HepG2 (cell line): ENCODE data around the gene ZNF888. TPM values are rescaled to one million over a fixed set of nuclear protein-coding genes. Genes with fewer than 3 reads are reported as not detected.
A peak's percentile ranks its signal among the peaks of the same experiment; 100 is the strongest.

Experiments
- ATF4 ChIP-seq, 2 experiments: fragments of 450-650 bp in 1 of 2; sonication (generic) in 1 of 2; formaldehyde crosslinking; IDR thresholded peaks; 2 replicates each; pipeline versions ENCODE4 v1.5.0 to v1.8.0; 2020 to 2022; ENCODE audit warnings: mild to moderate bottlenecking in 1 of 2, missing genetic modification reagents in 1 of 2
- CTCF ChIP-seq: sonication (generic); formaldehyde crosslinking; IDR thresholded peaks from 2 replicates; pipeline ENCODE4 v1.5.0; 2020; ENCODE audit warnings: mild to moderate bottlenecking, missing genetic modification reagents, moderate library complexity
- ELF1 ChIP-seq: sonication (generic); formaldehyde crosslinking; IDR thresholded peaks from 2 replicates; pipeline ENCODE4 v1.4.0; 2020; ENCODE audit warnings: missing genetic modification reagents
- GABPB1 ChIP-seq: IDR thresholded peaks from 2 replicates; pipeline ENCODE4 v1.6.1; 2016; ENCODE audit warnings: mild to moderate bottlenecking, missing genetic modification reagents, moderate library complexity, missing compliant biosample characterization
- KAT7 ChIP-seq: IDR thresholded peaks from 2 replicates; pipeline ENCODE4 v1.6.1; 2018; ENCODE audit warnings: borderline replicate concordance, missing compliant biosample characterization
- KMT2B ChIP-seq: IDR thresholded peaks from 2 replicates; pipeline ENCODE4 v1.6.1; 2016; ENCODE audit warnings: missing genetic modification reagents, missing compliant biosample characterization
- MED13 ChIP-seq: sonication (generic); formaldehyde crosslinking; IDR thresholded peaks from 2 replicates; pipeline ENCODE4 v1.5.0; 2020; ENCODE audit warnings: missing genetic modification reagents
- NCOA2 ChIP-seq: sonication (generic); formaldehyde crosslinking; IDR thresholded peaks from 2 replicates; pipeline ENCODE4 v1.8.0; 2022; ENCODE audit warnings: inconsistent platforms
- PHF20 ChIP-seq: sonication (generic); formaldehyde crosslinking; IDR thresholded peaks from 2 replicates; pipeline ENCODE4 v1.5.0; 2020; ENCODE audit warnings: mild to moderate bottlenecking, missing genetic modification reagents
- PRDM15 ChIP-seq: sonication (generic); formaldehyde crosslinking; IDR thresholded peaks from 2 replicates; pipeline ENCODE4 v1.4.0; 2020; ENCODE audit warnings: missing genetic modification reagents
- SMAD3 ChIP-seq: sonication (generic); formaldehyde crosslinking; IDR thresholded peaks from 2 replicates; pipeline ENCODE4 v1.4.0; 2020; ENCODE audit warnings: missing genetic modification reagents
- ZNF274 ChIP-seq: sonication (generic); formaldehyde crosslinking; IDR thresholded peaks from 2 replicates; pipeline ENCODE4 v1.5.1; 2020; ENCODE audit warnings: mild to moderate bottlenecking, missing genetic modification reagents
- ZNF335 ChIP-seq: sonication (generic); formaldehyde crosslinking; IDR thresholded peaks from 2 replicates; pipeline ENCODE4 v1.4.0; 2020; ENCODE audit warnings: missing genetic modification reagents
- ZNF350 ChIP-seq: sonication (generic); formaldehyde crosslinking; IDR thresholded peaks from 2 replicates; pipeline ENCODE4 v1.4.0; 2020; ENCODE audit warnings: mild to moderate bottlenecking, low read depth, missing genetic modification reagents, borderline replicate concordance
- ZNF687 ChIP-seq: sonication (generic); formaldehyde crosslinking; IDR thresholded peaks from 2 replicates; pipeline ENCODE4 v1.5.1; 2020; ENCODE audit warnings: mild to moderate bottlenecking, missing genetic modification reagents, moderate library complexity
- ZNF878 ChIP-seq: sonication (generic); formaldehyde crosslinking; IDR thresholded peaks from 2 replicates; pipeline ENCODE4 v1.8.1; 2023; ENCODE audit warnings: mild to moderate bottlenecking, missing genetic modification reagents, moderate library complexity
- polyA plus RNA-seq, 8 experiments: library from polyadenylated mRNA; depleted of rRNA in 3 of 8; stranded (reverse) in 7 of 8; unstranded in 1 of 8; fragments of >200 nt; fragmentation: Illumina TruSeq in 4 of 8; extraction: Trizol in 4 of 8; gene quantifications; 2 replicates each; pipeline versions ENCODE4 v1.2.1 to v1.2.3, GENCODE V29; 2011 to 2016; ENCODE audit warnings: low read depth in 4 of 8, missing spikeins in 1 of 8, mixed read lengths in 1 of 8; ENCODE audit not compliant: insufficient read depth in 1 of 8
- total RNA-seq, 5 experiments: library from RNA; depleted of rRNA; stranded (reverse); fragments of >200 nt; fragmentation: Illumina TruSeq; extraction: Trizol; gene quantifications; 2 replicates each; pipeline ENCODE4 v1.2.3, GENCODE V29; 2016; ENCODE audit warnings: low read depth in 1 of 5

ZNF888 gene
- total and polyA plus RNA-seq, 2 of the 13 experiments (the other 11 are each of a cell fraction or from before 2014, with no cell fraction given), result 1.7 to 7.6 TPM

GRCh38 chr19:52962394-52963246 is 39.4 kb upstream of the ZNF888 start, which contains the start of gene ZNF816 (continued):
- peak; percentile 64; the same call in 1 of the 2 replicates for TF ChIP-seq PRDM15 (CRISPR knock-in tag)
- TF ChIP-seq CTCF (CRISPR knock-in tag), result 0 out of 2 replicates have a peak, but pooled peaks have one; percentile 3
- peak; percentile 96 for TF ChIP-seq ELF1
- TF ChIP-seq ZNF687, result peak; percentile 80
- peak; percentile 13 for TF ChIP-seq KMT2B (CRISPR knock-in tag)
- TF ChIP-seq PHF20 (CRISPR knock-in tag), result peak; percentile 56; the same call in 1 of the 2 replicates
- TF ChIP-seq KAT7 (CRISPR knock-in tag), result 0 out of 2 replicates have a peak, but pooled peaks have one; percentile 31
- TF ChIP-seq SMAD3, result 0 out of 2 replicates have a peak, but pooled peaks have one; percentile 24
- 0 out of 2 replicates have a peak, but pooled peaks have one; percentile 46 for TF ChIP-seq ZNF878 (CRISPR knock-in tag)
- TF ChIP-seq MED13 (CRISPR knock-in tag), result 0 out of 2 replicates have a peak, but pooled peaks have one; percentile 37
- no peak for TF ChIP-seq NCOA2 (CRISPR knock-in tag)
- 0 out of 2 replicates have a peak, but pooled peaks have one; percentile 16 for TF ChIP-seq ZNF350
- TF ChIP-seq ZNF274 (CRISPR knock-in tag), result peak; percentile 22; the same call in 1 of the 2 replicates
- TF ChIP-seq ZNF335 (CRISPR knock-in tag), result 0 out of 2 replicates have a peak, but pooled peaks have one; percentile 31
- 0 out of 4 replicates have a peak, but pooled peaks of 1 of the 2 experiments have one; percentile 31 for TF ChIP-seq ATF4 (CRISPR knock-in tag; IDR thresholded peaks at IDR 0.05)
- TF ChIP-seq GABPB1 (CRISPR knock-in tag), result peak; percentile 87
